NCI-H146 treated with DMSO at 0.1 percent for 48 hours (cell line): ENCODE measurements around the gene JAK3.
A peak's percentile ranks its signal among the peaks of the same experiment; 100 is the strongest.
"Not testable (repeated sequence)": the region's sequence is repeated elsewhere in the genome, so short reads cannot be mapped to it uniquely, and the experiment has no call there.

Source experiments
- DNase-seq: peaks from one replicate; lab custom pipeline; 2025; ENCODE audit not compliant: unreplicated experiment; lab: John Stamatoyannopoulos, UW

The JAK3 gene

GRCh38 chr19:17847538-17848366 lies at the start of gene JAK3:
Gene JAK3 (minus strand): TSS chr19:17847982. CDS start chr19:17844417, 3,565 bp downstream.
- DNase-seq = no peak

GRCh38 chr19:17893766-17894165 lies 46.0 kb upstream of the JAK3 start:
- DNase-seq = no peak

GRCh38 chr19:17889609-17890214 lies 41.9 kb upstream of the JAK3 start:
- no peak for DNase-seq

GRCh38 chr19:17888260-17888659 lies 40.5 kb upstream of the JAK3 start:
- DNase-seq = peak; percentile 26

- not testable (repeated sequence) for DNase-seq
Measured at GRCh38 chr19:17887221-17887620, 39.4 kb upstream of the JAK3 start.

GRCh38 chr19:17886515-17886914 lies 38.7 kb upstream of the JAK3 start:
- no peak for DNase-seq

- DNase-seq = no peak
Measured at GRCh38 chr19:17883627-17884410, 36.0 kb upstream of the JAK3 start.

GRCh38 chr19:17881701-17882100 lies 33.9 kb upstream of the JAK3 start:
- DNase-seq = no peak

GRCh38 chr19:17879466-17879865 lies 31.7 kb upstream of the JAK3 start:
- no peak for DNase-seq

- no peak for DNase-seq
Measured at GRCh38 chr19:17877696-17878095, 29.9 kb upstream of the JAK3 start.

GRCh38 chr19:17874758-17875135 lies 27.0 kb upstream of the JAK3 start:
- DNase-seq = no peak

GRCh38 chr19:17873786-17874757 lies 26.3 kb upstream of the JAK3 start:
- peak; percentile 49 for DNase-seq

GRCh38 chr19:17872251-17873001 lies 24.6 kb upstream of the JAK3 start:
- DNase-seq = no peak

GRCh38 chr19:17871878-17872250 lies 24.1 kb upstream of the JAK3 start, which contains the start of gene SLC5A5:
Gene SLC5A5 (plus strand): TSS chr19:17871945. CDS start chr19:17872320, 375 bp downstream.
- DNase-seq = no peak

- DNase-seq = no peak
Measured at GRCh38 chr19:17871032-17871877, 23.5 kb upstream of the JAK3 start.

- no peak for DNase-seq
Measured at GRCh38 chr19:17869114-17869608, 21.4 kb upstream of the JAK3 start.

GRCh38 chr19:17868669-17869068 lies 20.9 kb upstream of the JAK3 start:
- no peak for DNase-seq

- no peak for DNase-seq
Measured at GRCh38 chr19:17866964-17867486, 19.2 kb upstream of the JAK3 start.
